NCI-H187 (cell line): ENCODE results near the gene DNAJC8.

Experiments
- DNase-seq, 2 experiments: peaks; one replicate each; lab custom pipeline; 2025; lab: John Stamatoyannopoulos, UW

The DNAJC8 gene, protein sequence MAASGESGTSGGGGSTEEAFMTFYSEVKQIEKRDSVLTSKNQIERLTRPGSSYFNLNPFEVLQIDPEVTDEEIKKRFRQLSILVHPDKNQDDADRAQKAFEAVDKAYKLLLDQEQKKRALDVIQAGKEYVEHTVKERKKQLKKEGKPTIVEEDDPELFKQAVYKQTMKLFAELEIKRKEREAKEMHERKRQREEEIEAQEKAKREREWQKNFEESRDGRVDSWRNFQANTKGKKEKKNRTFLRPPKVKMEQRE

DNA sequence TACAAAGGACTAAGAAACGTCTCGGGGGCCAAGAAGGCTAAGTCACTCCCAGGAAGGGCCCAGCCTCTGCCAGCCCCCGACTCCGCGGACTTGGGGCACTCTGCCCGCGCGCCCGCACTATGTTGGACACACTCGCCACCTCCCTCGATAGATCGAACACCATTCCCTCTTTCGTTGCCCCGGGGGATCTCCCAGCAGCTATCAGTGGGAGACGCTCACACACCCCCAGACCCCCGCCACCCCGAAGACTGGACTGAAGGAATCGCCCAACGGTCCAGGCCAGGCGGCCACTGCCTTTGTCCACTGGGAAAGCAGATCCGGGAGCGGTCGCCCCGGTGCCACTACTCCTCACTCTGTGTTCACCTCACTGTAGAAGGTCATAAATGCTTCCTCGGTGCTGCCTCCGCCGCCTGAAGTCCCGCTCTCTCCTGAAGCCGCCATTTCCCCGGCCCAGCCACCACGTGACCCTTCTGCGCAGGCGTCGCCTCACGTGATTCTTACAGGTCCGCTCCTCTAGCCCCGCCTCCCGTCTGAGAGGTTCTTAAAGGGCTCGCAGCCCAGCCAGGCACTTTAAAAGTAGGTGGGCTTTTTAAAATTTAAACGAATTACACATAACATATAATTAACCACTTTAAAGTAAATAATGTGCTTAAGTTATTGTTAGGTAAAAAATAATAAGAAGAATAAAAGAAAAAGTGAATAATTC, at the start of gene DNAJC8:
DNAJC8 (minus strand) TSS at position 472 of the 706 bp plus-strand sequence; CDS start at position 441, 31 bp downstream.
- DNase-seq, result peak; percentile 74 to 85

DNA sequence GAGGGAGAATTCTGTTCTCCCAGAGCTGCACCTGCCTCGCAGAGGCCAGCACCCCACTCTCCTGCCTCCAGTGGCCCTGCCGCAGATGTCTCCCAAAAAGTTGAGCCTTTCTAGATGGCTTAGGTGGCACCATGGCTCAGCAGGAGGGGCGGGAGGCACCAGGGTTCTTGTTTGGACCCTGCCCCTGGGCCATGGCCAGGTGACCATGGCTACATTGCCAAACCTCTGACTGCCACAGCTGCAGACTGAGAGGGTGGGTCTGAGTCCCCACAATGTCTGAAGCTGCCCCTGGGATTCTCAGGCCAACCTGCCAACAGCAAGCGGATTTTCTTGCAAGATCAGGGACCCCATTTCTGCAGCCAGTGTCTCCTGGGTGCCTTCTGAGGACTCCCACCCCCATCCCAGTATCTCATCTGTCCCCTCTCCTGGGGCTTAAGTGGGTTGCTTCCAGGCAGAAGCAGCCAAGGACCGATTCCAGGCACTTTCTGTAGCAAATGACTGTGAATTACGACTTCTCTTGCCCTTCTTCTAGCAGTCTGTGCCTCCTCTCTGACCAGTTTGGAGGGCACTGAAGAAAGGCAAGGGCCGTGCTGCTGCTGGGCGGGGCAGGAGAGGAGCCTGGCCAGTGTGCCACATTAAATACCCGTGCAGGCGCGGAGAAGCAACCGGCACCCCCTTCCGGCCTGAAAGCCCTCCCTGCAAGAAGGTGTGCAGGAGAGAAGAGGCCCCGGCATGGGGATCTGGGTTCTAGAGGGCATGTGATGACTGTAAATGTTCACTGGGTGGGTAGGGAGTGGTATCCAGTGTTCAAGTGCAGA, 49.0 kb upstream of the DNAJC8 start:
- DNase-seq, result no peak

DNA sequence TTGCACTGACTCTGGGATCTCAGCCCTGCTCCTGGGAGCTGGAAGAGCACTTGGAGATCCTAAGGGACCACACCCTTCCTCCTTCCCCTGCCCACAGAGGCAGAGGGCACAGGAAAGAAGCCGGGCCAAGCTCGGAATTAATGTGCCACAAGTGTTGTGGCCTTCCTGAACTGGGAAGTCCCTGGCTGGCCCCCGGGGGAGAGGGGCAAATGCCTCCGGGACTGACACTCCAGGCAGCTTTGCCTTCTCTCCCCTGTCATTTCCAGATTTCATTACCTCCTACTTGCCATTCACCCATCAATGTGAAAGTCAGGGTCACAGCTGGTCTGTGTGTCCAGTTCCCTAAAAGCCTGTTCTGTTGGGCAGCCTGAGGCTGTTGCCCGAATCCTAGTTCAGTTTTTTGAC, 48.1 kb upstream of the DNAJC8 start:
- no peak for DNase-seq

DNA sequence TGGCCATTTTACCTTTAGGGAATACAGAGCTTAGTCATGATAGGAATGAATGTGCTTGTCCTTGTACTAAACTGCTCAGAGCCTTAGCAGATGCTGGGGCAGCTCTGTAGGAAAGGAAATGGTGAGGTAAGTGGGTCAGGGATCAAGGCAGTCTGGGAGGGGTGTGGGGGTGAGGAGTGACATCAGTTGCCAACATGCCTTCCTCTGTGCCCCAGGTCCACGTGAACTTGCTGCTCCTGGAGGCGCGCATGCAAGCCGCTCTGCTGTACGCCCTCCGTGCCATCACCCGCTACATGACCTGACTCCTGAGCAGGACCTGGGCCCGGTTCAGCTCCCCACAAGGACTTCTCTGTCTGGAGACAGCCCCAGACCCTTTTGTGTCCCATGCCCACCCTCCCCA, 47.7 kb upstream of the DNAJC8 start:
- DNase-seq, result no peak

DNA sequence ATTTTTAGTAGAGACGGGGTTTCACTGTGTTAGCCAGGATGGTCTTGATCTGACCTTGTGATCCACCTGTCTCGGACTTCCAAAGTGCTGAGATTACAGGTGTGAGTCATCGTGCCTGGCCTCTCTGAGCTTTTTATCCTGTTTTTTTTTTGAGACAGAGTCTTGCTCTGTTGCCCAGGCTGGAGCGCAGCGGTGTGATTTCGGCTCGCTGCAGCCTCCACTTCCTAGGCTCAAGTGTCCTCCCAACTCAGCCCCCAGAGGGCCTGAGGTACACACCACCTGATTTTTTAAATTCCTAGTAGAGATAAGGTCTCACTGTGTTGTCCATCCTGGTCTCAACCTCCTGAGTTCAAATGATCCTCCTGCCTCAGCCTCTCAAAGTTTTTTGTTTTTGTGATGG, 46.9 kb upstream of the DNAJC8 start:
- no peak for DNase-seq

DNA sequence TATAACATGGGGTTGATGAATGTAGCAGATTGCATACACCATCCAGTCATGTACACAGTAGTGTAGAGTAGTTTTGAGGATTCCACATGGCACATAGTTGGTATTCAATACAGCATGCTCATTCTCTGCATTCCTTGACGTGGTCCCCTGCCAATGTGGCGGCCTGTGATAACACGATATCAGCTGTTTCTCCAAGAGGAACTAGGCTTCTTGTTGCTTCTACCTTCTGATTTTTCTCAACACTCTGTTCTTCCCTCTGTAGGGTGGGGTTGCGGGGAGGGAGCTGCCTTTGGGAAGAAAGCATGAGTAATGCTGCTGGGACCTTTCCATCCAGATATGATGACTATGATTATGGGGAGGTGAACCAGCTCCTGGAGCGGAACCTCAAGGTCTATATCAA, 45.9 kb upstream of the DNAJC8 start:
- no peak for DNase-seq

DNA sequence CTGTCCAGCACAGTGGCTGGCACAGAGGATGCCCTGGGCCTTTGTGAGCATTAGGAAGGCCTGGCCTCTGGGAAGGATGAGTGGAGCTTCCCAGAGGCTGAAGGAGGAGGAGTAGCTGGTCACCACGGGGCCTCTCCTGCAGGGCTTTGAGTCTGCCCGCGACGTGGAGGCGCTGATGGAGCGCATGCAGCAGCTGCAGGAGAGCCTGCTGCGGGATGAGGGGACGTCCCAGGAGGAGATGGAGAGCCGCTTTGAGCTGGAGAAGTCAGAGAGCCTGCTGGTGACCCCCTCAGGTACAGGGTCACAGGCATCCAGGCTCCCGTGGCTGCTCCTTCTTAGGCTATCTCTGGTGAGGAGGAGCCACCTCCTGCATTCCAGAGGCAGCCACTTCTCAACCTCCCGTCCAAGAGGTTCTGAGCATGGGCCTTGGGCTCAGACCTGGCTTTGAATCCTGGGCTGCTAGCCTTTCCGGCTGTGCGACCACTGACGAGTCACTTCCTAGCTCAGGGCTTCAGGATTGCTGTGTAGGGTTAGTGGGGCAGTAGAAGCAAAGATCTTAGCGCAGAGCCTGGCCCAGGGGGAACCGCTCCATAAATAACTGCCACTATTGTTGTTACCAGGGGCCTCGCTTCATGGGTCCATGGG, 40.5 kb upstream of the DNAJC8 start:
- DNase-seq, result no peak

DNA sequence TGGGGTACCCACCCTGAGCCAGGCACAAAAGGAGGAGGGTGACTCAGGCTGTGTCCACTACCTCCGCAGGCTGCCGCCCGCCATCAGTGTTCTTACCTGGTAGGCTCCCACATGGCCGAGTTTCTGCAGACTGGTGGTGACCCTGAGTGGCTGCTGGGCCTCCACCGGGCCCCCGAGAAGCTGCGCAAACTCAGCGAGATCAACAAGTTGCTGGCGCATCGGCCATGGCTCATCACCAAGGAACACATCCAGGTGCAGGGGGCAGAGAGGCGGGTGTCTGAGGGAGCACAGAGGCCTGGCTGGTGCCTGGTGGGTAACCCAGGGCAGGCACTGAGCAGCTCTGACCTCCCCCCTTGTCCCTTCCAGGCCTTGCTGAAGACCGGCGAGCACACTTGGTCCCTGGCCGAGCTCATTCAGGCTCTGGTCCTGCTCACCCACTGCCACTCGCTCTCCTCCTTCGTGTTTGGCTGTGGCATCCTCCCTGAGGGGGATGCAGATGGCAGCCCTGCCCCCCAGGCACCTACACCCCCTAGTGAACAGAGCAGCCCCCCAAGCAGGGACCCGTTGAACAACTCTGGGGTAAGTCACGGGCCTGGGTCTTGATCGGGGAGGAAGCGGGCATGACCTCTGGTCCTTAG, 39.5 kb upstream of the DNAJC8 start:
- no peak for DNase-seq

DNA sequence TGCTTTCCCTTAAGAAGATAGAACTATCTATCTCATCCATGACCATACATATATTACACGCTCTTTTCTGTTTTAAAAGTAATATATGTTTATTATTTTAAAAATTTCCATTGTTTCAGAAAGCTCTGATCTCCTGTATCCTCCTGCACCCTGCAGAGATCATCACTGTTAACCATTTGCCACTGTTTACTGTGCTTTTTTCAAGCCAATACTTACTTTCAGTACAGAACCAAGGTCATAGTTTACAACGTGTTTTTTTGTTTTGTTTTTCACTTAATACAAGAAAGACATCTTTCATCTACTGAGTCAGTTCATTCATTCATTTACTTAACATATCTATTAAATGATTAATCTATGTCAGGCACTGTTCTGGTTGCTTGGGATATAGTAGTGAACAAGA, 36.7 kb upstream of the DNAJC8 start:
- no peak for DNase-seq

DNA sequence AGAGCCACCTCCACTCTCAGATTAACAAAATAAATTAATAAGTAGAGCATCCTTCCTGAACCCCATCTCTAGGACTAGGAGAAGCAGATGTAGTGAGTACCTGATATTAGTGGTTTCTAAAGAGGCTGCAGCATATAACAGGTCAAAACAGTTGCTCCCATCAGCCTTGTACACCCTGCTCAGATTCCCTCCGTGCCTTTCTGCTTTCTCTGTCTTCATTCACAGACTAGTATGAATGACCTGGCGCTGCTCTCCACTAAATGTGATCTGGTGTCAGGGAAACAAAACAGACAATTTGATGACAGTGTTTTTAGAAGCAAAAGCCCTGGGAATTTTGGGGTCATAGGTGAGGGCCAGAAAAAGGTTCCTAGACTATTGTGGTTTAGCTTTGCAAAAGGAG, 34.8 kb upstream of the DNAJC8 start:
- DNase-seq, result no peak

DNA sequence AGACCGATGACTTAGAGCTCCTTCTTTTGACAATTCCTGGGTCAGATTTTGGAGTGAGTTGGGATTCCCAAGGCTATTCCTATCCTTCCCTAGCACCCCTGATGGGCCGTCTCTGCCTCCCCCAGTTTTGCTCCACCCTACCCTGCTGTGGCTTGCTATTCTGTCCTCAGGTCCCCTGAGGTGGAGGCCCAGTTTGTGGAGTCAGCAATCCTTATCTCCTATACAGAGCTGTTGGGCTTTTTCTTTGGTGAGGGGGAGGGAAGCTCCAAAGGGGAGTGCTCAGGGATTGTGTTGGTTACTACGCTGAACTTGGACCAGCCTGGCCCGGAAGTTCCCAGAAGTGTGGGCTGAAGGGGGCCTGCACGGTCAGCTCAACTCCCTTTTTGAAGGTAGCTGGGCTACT, 34.1 kb upstream of the DNAJC8 start:
- no peak for DNase-seq

DNA sequence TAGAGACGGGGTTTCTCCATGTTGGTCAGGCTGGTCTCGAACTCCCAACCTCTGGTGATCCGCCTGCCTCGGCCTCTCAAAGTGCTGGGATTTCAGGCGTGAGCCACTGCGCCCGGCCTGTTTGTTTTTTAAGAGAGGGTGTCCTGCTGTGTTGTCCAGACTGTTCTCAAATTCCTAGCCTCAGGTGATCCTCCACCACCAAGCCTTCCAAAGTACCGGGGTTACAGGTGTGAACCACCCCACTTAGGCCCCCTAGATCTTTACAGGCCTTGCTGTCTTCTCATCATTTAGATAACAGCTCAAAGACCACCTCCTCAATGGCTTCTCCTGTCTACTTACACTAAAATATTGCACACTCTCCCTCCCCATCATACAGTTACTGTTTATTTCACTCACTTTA, 32.7 kb upstream of the DNAJC8 start:
- no peak for DNase-seq

DNA sequence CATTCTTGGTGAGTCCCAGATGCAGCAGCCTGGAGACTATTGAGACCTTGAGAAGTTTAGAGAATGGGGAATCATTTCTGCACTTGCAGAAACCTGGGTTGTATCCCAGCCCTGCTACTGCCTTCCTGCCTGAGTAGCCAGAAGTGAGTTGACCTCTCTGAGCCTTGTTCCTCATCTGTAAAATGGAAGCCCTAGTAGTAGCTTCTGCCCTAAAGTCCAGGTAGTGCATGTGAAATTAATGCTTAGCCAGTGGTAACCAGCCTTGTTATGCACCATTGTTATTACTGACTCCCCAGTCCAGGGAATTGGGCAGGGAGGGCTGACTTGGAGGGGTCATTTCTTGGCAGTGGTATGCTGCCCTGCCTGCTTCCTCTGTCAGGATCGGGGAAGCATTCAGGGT, 32.1 kb upstream of the DNAJC8 start:
- no peak for DNase-seq

DNA sequence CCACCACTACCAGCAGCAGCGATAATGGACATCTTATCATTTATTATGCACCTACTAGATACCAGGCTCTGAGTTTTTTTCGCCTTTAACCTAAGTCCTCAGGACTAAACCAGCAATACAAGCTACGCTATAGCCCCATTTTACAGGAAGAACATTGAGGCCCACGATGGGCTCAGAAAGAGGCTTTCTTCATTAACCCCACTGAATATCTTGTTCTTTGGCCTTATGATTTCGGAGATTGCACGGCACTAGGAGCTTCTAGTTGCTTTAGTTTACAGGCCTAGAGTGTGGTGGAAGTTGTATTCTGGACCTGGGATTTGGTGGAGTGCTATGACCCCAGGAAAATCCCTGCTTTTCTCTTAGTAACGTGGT, 28.0 kb upstream of the DNAJC8 start:
- no peak for DNase-seq

DNA sequence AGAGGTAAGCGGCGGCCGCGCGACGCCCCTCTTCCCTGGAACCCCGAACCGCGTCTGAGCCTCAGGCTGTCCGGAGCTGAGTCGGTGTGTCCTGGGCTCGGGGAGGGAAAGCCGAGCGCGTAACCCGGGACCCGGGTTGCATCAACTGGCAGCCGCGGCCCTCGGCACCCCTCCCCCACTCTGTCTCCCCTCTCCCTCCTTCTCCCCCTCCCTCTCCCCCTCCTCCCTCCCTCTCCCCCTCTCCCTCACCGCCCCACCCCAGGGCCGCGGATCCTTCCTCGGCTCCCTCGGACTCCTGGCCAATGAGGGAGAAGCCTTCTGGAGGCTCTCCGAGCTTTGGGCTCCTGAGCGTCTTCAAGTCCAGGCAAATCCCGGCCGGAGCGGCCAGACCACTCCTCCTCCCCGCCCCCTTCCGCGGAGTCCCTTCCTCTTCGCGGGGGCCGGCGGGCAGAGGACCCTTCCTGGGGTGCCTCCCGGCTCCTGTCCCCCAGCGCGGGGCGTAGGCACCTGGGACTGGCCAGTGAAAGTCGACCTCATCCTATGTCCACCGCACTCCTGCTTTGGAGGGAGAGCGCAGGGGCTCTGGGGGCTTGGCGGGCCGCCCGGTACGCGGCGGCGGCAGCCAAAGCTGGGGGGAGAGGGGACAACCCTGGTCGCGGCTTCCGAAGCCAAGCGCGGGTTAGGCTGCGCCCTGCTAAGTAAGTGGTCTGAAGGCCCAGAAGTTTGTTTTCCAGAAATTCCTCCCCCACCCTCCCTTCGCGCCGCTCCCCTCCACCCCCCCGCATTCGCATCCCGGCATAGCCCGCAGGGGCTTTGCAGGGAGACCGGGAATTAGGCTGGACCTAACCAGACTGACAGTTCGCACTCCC, 27.3 kb upstream of the DNAJC8 start:
- no peak for DNase-seq

DNA sequence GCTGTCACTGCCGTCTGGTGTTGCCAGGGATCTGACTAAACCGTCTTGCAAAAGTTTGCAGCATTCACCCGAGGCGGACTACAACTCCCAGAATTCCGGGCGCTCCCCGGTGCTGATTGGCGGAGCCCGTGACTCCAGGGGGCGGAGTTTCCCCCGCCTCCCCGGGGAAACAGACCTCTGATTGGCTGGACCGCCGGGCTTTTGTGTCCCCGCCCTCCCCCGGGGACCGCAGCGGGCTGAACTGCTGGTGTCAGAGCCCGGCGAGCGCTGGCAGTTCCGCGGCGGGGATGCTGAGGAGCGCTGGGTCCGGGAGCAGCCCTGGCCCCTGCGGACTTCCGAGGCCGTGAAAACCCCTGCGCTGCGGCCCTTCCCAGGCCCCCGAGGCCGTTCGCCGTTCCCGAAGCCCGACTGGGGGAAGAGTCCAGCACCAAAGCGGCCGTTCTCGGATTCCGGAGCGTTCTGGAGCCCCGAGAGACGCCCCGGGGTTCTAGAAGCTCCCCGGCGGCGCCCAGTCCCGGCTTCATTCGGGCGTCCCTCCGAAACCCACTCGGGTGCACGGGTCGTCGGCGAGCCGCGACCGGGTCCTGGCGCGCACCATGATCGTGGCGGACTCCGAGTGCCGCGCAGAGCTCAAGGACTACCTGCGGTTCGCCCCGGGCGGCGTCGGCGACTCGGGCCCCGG, 26.6 kb upstream of the DNAJC8 start, which contains the start of gene SESN2:
SESN2 (plus strand) TSS at position 267 of the 682 bp plus-strand sequence; CDS start at position 597, 330 bp downstream.
- DNase-seq, result peak; percentile 84 to 96

DNA sequence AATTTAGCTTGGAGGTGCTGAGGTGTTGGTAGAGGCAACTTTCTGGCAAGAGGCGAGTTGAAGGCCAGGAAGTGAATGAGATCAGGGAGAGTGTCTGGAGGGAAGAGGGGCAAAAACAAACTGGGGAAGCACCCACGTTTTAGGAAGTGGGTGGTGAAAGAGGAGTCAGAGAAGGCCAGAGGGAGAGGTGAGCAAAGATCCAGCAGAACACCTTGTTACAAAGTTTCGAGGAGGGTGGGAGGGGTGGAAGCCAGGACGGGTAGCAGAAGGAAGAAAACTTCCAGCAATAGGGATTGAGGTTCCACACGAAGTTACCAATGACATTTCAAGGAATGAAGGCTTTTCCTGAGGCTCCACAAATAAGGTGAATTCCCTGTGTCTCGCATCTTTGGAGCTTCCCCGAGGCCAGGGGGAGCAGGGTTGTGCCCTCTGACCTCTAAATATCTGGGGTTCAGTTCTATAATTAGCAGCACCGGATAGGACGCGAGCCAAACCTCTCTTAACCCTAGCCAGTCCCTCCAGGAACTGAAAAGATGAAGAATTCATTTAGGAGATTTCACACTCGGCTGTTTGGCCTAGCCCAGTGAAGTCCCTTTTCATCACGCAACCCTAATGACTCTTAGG, 25.9 kb upstream of the DNAJC8 start:
- no peak for DNase-seq

DNA sequence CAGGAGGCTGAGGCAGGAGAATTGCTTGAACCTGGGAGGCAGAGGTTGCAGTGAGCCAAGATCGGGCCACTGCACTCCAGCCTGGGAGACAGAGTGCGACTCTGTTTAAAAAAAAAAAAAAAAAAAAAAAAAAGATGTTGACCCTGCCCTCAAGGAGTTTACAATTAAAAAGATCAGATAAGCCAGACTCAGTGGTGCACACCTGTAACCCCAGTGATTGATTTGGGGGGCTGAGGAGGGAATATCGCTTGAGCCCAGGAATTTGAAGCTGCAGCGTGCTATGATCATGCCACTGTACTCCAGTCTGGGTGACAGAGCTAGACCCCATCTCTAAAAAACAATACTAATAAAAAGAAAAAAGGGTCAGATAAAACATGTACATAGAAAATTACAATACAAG, 24.9 kb upstream of the DNAJC8 start:
- DNase-seq, result no peak

DNA sequence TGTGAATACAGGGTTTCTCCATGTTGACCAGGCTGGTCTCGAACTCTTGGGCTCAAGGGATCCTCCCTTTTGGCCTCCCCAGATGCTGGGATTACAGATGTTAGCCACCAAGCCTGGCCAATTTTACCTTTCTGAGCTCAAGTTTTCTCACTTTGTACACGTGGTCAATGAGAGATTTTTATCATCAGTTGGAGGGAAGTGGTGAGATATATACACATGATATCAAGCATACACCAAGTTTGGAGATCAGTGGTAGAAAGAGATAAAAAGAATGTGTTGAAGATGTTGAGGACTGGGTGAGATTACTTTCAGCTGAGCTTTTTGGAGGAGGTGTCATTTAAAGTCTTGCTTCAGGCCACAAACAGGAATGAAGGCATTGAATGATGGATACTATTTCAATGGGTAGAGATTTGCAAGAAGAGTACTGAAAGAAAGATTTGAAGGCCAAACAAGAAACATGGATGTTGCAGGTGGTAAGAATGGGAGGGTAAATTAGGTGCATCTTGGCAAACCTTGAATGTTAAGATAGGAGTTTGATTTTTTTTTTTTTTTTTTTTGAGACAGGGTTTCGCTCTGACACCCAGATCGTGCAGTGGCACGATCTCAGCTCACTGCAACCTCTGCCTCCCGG, 23.5 kb upstream of the DNAJC8 start:
- DNase-seq, result no peak
